Measurements from ENCODE around the gene ZNF71. TPM values are rescaled to one million over a fixed set of nuclear protein-coding genes. Genes with fewer than 3 reads are reported as not detected.

Gene ZNF71
- total and polyA plus RNA-seq, 8 donors = 2.1 to 18.2 (median 6.6) TPM; not detected in 1

GRCh38 chr19:56622374-56622773 is 27.3 kb downstream of the ZNF71 start:
- Histone ChIP-seq H3K9me3 (peaks cover 32 to 100% (median 70%) of the 10 kb centered on the region in 4 donors), H3K4me1 (no peaks in the 10 kb centered on the region)
- TF ChIP-seq CTCF (IDR thresholded peaks at IDR 0.05) (no peak), EP300 (IDR thresholded peaks at IDR 0.05) (no peak), POLR2A (IDR thresholded peaks at IDR 0.05) (no peak), POLR2AphosphoS5 (IDR thresholded peaks at IDR 0.05) (no peak)

GRCh38 chr19:56623006-56623405 is 27.9 kb downstream of the ZNF71 start:
- TF ChIP-seq POLR2A (IDR thresholded peaks at IDR 0.05) (no peak), POLR2AphosphoS5 (IDR thresholded peaks at IDR 0.05) (no peak), CTCF (IDR thresholded peaks at IDR 0.05) (no peak), EP300 (IDR thresholded peaks at IDR 0.05) (no peak)
- no peaks in the 10 kb centered on the region for H3K27me3 ChIP-seq

More at GRCh38 chr19:56622374-56622773, 27.3 kb downstream of the ZNF71 start:
- Histone ChIP-seq H3K27me3 (no peaks in the 10 kb centered on the region), H3K27ac (no peak overlapping the region), H3K4me3 (no peak overlapping the region), H3K36me3 (peaks cover 28 to 77% (median 66%) of the 10 kb centered on the region in 4 donors)
- WGBS, 5 donors = 90 to 97% (median 95%) methylated on average over 16 to 37 of the region's 37 CpGs
- intact Hi-C loops (cut with DNase I; ENCODE audit: low total_unique reads) = no loop called here
- no peak for DNase-seq

GRCh38 chr19:56625708-56626107 is 30.6 kb downstream of the ZNF71 start:
- Histone ChIP-seq H3K4me1 (no peaks in the 10 kb centered on the region), H3K27ac (no peak overlapping the region), H3K4me3 (no peak overlapping the region), H3K27me3 (no peaks in the 10 kb centered on the region), H3K36me3 (peaks cover 22 to 51% (median 49%) of the 10 kb centered on the region in 4 donors), H3K9me3 (peaks cover 30 to 100% (median 72%) of the 10 kb centered on the region in 4 donors)
- no peak for DNase-seq
- intact Hi-C loops (cut with DNase I; ENCODE audit: low total_unique reads) = no loop called here
- WGBS, 5 donors = 93 to 98% (median 95%) methylated on average over 9 of the region's 9 CpGs
- TF ChIP-seq POLR2A (IDR thresholded peaks at IDR 0.05) (no peak), CTCF (IDR thresholded peaks at IDR 0.05) (no peak), POLR2AphosphoS5 (IDR thresholded peaks at IDR 0.05) (no peak), EP300 (IDR thresholded peaks at IDR 0.05) (no peak)

More at GRCh38 chr19:56623006-56623405, 27.9 kb downstream of the ZNF71 start:
- H3K9me3 ChIP-seq = peaks cover 35 to 100% (median 70%) of the 10 kb centered on the region in 4 donors
- intact Hi-C loops (cut with DNase I; ENCODE audit: low total_unique reads) = no loop called here
- no peak overlapping the region for H3K27ac ChIP-seq
- H3K4me1 ChIP-seq = no peaks in the 10 kb centered on the region
- DNase-seq = no peak
- H3K36me3 ChIP-seq = peaks cover 22 to 71% (median 60%) of the 10 kb centered on the region in 4 donors
- WGBS, 5 donors = 86 to 91% (median 89%) methylated on average over 8 to 9 of the region's 9 CpGs
- no peak overlapping the region for H3K4me3 ChIP-seq

GRCh38 chr19:56633021-56633420 is 37.9 kb downstream of the ZNF71 start:
- intact Hi-C loops (cut with DNase I; ENCODE audit: low total_unique reads) = no loop called here
- peaks cover 22 to 95% (median 80%) of the 10 kb centered on the region in 4 donors for H3K9me3 ChIP-seq
- peaks cover 0 to 20% (median 0%) of the 10 kb centered on the region in 4 donors for H3K36me3 ChIP-seq
- no peaks in the 10 kb centered on the region for H3K27me3 ChIP-seq
- no peak for DNase-seq
- H3K4me1 ChIP-seq = no peaks in the 10 kb centered on the region
- no peak overlapping the region for H3K4me3 ChIP-seq
- no peak overlapping the region for H3K27ac ChIP-seq
- 14 to 39% (median 17%) methylated on average over 1 of the region's 1 CpG for WGBS, 5 donors
- TF ChIP-seq EP300 (IDR thresholded peaks at IDR 0.05) (no peak), POLR2AphosphoS5 (IDR thresholded peaks at IDR 0.05) (no peak), POLR2A (IDR thresholded peaks at IDR 0.05) (no peak), CTCF (IDR thresholded peaks at IDR 0.05) (no peak)
